ENCODE measurements around the gene CRK. TPM values are rescaled to one million over a fixed set of nuclear protein-coding genes. Genes with fewer than 3 reads are reported as not detected.

CRK gene
- total RNA-seq, 1 experiment from 2014 or later, result 41.8 TPM

DNA sequence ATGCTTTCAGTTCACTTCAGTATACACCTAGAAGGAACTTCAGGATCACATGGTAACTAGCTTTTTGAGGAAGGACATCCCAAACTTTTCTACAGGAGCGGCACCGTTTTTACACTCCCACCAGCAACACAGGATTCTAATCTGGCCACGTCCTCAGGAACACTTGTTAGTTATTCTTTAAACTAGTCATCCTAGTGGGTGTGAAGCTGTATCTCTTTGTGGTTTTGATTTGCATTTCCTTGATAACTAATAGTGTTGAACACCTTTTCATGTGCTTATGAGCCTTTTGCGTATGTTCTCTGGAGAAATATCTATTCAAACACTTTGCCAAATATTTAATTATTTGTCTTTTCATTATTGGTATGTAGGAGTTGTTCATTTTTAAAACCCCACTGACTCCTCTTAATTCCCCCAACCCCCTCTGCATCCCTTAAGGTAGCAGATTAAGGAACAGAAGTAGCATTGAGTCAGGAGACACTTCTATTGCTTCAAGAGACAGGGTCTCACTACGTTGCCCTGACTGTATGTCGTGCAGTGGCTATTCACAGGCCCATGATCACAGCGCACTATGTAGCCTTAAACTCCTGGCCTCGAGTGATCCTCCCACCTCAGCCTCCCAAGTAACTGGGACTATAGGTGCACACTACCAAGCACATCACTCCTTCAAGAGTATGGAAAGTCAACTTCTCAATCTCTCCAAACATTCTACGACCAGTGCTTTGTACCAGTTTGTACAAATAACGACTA is 81.4 kb downstream of the CRK start:
- intact Hi-C loops (cut with micrococcal nuclease), result no loop called here
- peaks cover 4% of the 10 kb centered on the region; the same call in 1 of the 2 replicates for H3K4me1 ChIP-seq (ENCODE audit: insufficient read depth, low read length)
- H3K79me2 ChIP-seq (ENCODE audit: low read length), result peaks cover 100% of the 10 kb centered on the region
- H2AFZ ChIP-seq (ENCODE audit: low read length), result no peak overlapping the region
- no peaks in the 10 kb centered on the region for H3K9me2 ChIP-seq (replicated peaks; ENCODE audit: low read length)
- H3K4me3 ChIP-seq (ENCODE audit: low read length), result no peak overlapping the region
- no peak overlapping the region for H3K27ac ChIP-seq (ENCODE audit: low read length)
- H3K27me3 ChIP-seq (ENCODE audit: low read length), result no peaks in the 10 kb centered on the region
- no peak overlapping the region for H3K9ac ChIP-seq (ENCODE audit: low read length)
- ChIA-PET POLR2A (ENCODE audit: unreplicated experiment) (no interaction called here), CTCF (no interaction called here)
- BruUV-seq (replicated peaks), result TSS peak; percentile 21
- ATAC-seq, result no peak
- H3F3A ChIP-seq (ENCODE audit: low read length, unreplicated experiment), result no peaks in the 10 kb centered on the region
- peaks cover 92% of the 10 kb centered on the region for H4K20me1 ChIP-seq (ENCODE audit: low read length)
- H3K9me3 ChIP-seq (ENCODE audit: low read length), result no peaks in the 10 kb centered on the region
- peaks cover 8% of the 10 kb centered on the region; the same call in 1 of the 2 replicates for H3K36me3 ChIP-seq (ENCODE audit: low read depth, low read length)
- DNase-seq, result no peak
- H3K4me2 ChIP-seq (ENCODE audit: low read length), result no peak overlapping the region
- no peak for TF ChIP-seq EZH2 (IDR thresholded peaks at IDR 0.05; ENCODE audit: low read length, unreplicated experiment)
- TF ChIP-seq EZH2phosphoT487 (IDR thresholded peaks at IDR 0.05; ENCODE audit: borderline replicate concordance, low read length), result no peak
- TF ChIP-seq, protein P1, sequence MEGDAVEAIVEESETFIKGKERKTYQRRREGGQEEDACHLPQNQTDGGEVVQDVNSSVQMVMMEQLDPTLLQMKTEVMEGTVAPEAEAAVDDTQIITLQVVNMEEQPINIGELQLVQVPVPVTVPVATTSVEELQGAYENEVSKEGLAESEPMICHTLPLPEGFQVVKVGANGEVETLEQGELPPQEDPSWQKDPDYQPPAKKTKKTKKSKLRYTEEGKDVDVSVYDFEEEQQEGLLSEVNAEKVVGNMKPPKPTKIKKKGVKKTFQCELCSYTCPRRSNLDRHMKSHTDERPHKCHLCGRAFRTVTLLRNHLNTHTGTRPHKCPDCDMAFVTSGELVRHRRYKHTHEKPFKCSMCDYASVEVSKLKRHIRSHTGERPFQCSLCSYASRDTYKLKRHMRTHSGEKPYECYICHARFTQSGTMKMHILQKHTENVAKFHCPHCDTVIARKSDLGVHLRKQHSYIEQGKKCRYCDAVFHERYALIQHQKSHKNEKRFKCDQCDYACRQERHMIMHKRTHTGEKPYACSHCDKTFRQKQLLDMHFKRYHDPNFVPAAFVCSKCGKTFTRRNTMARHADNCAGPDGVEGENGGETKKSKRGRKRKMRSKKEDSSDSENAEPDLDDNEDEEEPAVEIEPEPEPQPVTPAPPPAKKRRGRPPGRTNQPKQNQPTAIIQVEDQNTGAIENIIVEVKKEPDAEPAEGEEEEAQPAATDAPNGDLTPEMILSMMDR (conservative IDR thresholded peaks at IDR 0.05; ENCODE audit: low read depth, low read length), result no peak

- Histone ChIP-seq H3K4me2 (ENCODE audit: low read length) (no peak overlapping the region), H3K79me2 (ENCODE audit: low read length) (peaks cover 100% of the 10 kb centered on the region), H3K27ac (ENCODE audit: low read length) (no peak overlapping the region), H3K4me3 (ENCODE audit: low read length) (no peak overlapping the region), H3K9me2 (replicated peaks; ENCODE audit: low read length) (no peaks in the 10 kb centered on the region), H3K9ac (ENCODE audit: low read length) (no peak overlapping the region), H3K4me1 (ENCODE audit: insufficient read depth, low read length) (0 out of 2 replicates have a peak, but pooled peaks cover 4% of the 10 kb centered on the region), H3F3A (ENCODE audit: low read length, unreplicated experiment) (no peaks in the 10 kb centered on the region), H3K9me3 (ENCODE audit: low read length) (no peaks in the 10 kb centered on the region), H4K20me1 (ENCODE audit: low read length) (peaks cover 91% of the 10 kb centered on the region), H3K36me3 (ENCODE audit: low read depth, low read length) (peaks cover 12% of the 10 kb centered on the region; the same call in 1 of the 2 replicates), H3K27me3 (ENCODE audit: low read length) (no peaks in the 10 kb centered on the region), H2AFZ (ENCODE audit: low read length) (no peak overlapping the region)
- TF ChIP-seq, protein P1 (conservative IDR thresholded peaks at IDR 0.05; ENCODE audit: low read depth, low read length), result no peak
- TF ChIP-seq EZH2phosphoT487 (IDR thresholded peaks at IDR 0.05; ENCODE audit: borderline replicate concordance, low read length), result no peak
- no peak for TF ChIP-seq EZH2 (IDR thresholded peaks at IDR 0.05; ENCODE audit: low read length, unreplicated experiment)
- ATAC-seq, result no peak
- DNase-seq, result no peak
- CTCF ChIA-PET, result no interaction called here
- intact Hi-C loops (cut with micrococcal nuclease), result no loop called here
- POLR2A ChIA-PET (ENCODE audit: unreplicated experiment), result no interaction called here
- no TSS peak for BruUV-seq (replicated peaks)
Measured at GRCh38 chr17:1373707-1374237, 82.3 kb downstream of the CRK start.

GRCh38 chr17:1372618-1373017 is 83.4 kb downstream of the CRK start:
- H3F3A ChIP-seq (ENCODE audit: low read length, unreplicated experiment), result peaks cover 2% of the 10 kb centered on the region
- intact Hi-C loops (cut with micrococcal nuclease), result no loop called here

More at GRCh38 chr17:1372618-1373017, 83.4 kb downstream of the CRK start:
- ATAC-seq (no peak), DNase-seq (no peak)
- H3K4me3 ChIP-seq (ENCODE audit: low read length), result no peak overlapping the region
- peaks cover 100% of the 10 kb centered on the region for H3K79me2 ChIP-seq (ENCODE audit: low read length)
- CTCF ChIA-PET, result no interaction called here
- no peaks in the 10 kb centered on the region for H3K9me2 ChIP-seq (replicated peaks; ENCODE audit: low read length)
- H2AFZ ChIP-seq (ENCODE audit: low read length), result no peak overlapping the region
- H3K4me1 ChIP-seq (ENCODE audit: insufficient read depth, low read length), result no peaks in the 10 kb centered on the region
- no peaks in the 10 kb centered on the region for H3K27me3 ChIP-seq (ENCODE audit: low read length)
- H3K27ac ChIP-seq (ENCODE audit: low read length), result no peak overlapping the region
- POLR2A ChIA-PET (ENCODE audit: unreplicated experiment), result no interaction called here
- TF ChIP-seq, protein P1 (conservative IDR thresholded peaks at IDR 0.05; ENCODE audit: low read depth, low read length), result no peak
- no peak for TF ChIP-seq EZH2phosphoT487 (IDR thresholded peaks at IDR 0.05; ENCODE audit: borderline replicate concordance, low read length)
- no peak for TF ChIP-seq EZH2 (IDR thresholded peaks at IDR 0.05; ENCODE audit: low read length, unreplicated experiment)
- H3K4me2 ChIP-seq (ENCODE audit: low read length), result no peak overlapping the region
- peaks cover 88% of the 10 kb centered on the region for H4K20me1 ChIP-seq (ENCODE audit: low read length)
- peaks cover 9% of the 10 kb centered on the region; the same call in 1 of the 2 replicates for H3K36me3 ChIP-seq (ENCODE audit: low read depth, low read length)
- no TSS peak for BruUV-seq (replicated peaks)
- no peaks in the 10 kb centered on the region for H3K9me3 ChIP-seq (ENCODE audit: low read length)
- no peak overlapping the region for H3K9ac ChIP-seq (ENCODE audit: low read length)

All from PC-3 (cell line).